K562 (cell line): ENCODE data around the gene B4GALNT3. TPM values are rescaled to one million over a fixed set of nuclear protein-coding genes. Genes with fewer than 3 reads are reported as not detected.
A peak's percentile ranks its signal among the peaks of the same experiment; 100 is the strongest.

Experiments used
- ATAC-seq: fragments of 200-7000 bp; cut with Tn5 transposase; 3 replicates; pipeline ENCODE4 v1.9.1; 2020; ENCODE audit warnings: moderate library complexity
- BruUV-seq: library from RNA; stranded (reverse); fragments of 400-500 nt; replicated peaks from 2 replicates; lab custom pipeline; 2021; lab: Mats Ljungman, UMichigan
- CTCF ChIA-PET: fragments of 300-600 bp; formaldehyde crosslinking; extraction: SDS; loops from one replicate; lab custom pipeline; 2021; ENCODE audit warnings: low intra/inter-chr PET ratio; lab: Yijun Ruan, JAX
- POLR2A ChIA-PET: fragments of 300-600, 350-650 bp; sonication (Branson Sonifier 250); formaldehyde crosslinking; extraction: SDS; loops from one replicate; lab custom pipeline; 2021; ENCODE audit warnings: antibody characterized with exemption, inconsistent platforms; lab: Yijun Ruan, JAX
- DNase-seq, 4 experiments: peaks; one replicate each; pipeline versions ENCODE4 v3.0.0 to v3.0.0-alpha.2; 2011 to 2018; ENCODE audit warnings: low spot score in 3 of 4, mixed read lengths in 3 of 4; ENCODE audit errors: extremely low read depth in 1 of 4
- FAIRE-seq: peaks from 2 replicates; lab custom pipeline; 2011; peaks lifted over from hg19 to GRCh38; lab: Jason Lieb, UNC
- H2AFZ ChIP-seq: 2 replicates; pipeline ENCODE4 v1.6.0; 2011; ENCODE audit warnings: low read depth, low read length, control low read depth, inconsistent platforms
- H3K27ac ChIP-seq: fragments of 200-600 bp; 3 replicates; pipeline ENCODE4 v1.8.0; 2011; ENCODE audit warnings: low read depth, mild to moderate bottlenecking, control low read depth, inconsistent platforms, low read length, moderate library complexity, mixed read lengths; ENCODE audit errors: extremely low read depth
- H3K27me3 ChIP-seq, 2 experiments: fragments of 300-600 bp in 1 of 2; 2 replicates in 1 of 2; 3 replicates in 1 of 2; pipeline versions ENCODE4 v1.6.0 to v1.8.0; 2011; ENCODE audit warnings: inconsistent platforms in 2 of 2, low read length in 2 of 2, mild to moderate bottlenecking in 1 of 2, mixed read lengths in 1 of 2, moderate library complexity in 1 of 2; ENCODE audit not compliant: control insufficient read depth in 2 of 2, insufficient read depth in 2 of 2
- H3K36me3 ChIP-seq: fragments of 300-600 bp; 3 replicates; pipeline ENCODE4 v1.8.0; 2011; ENCODE audit warnings: mild to moderate bottlenecking, low read length, inconsistent platforms; ENCODE audit not compliant: control insufficient read depth, insufficient read depth
- H3K4me1 ChIP-seq, 2 experiments: fragments of 200-600 bp in 1 of 2; replicated peaks in 1 of 2; 2 replicates in 1 of 2; 3 replicates in 1 of 2; pipeline versions ENCODE4 v1.5.1 to v1.8.0; 2011; ENCODE audit warnings: inconsistent platforms in 2 of 2, low read length in 2 of 2, mild to moderate bottlenecking in 1 of 2, mixed read lengths in 1 of 2, moderate library complexity in 1 of 2; ENCODE audit not compliant: control insufficient read depth in 2 of 2, insufficient read depth in 2 of 2
- H3K4me2 ChIP-seq: 2 replicates; pipeline ENCODE4 v1.6.1; 2011; ENCODE audit warnings: low read length, control low read depth, inconsistent platforms, mixed read lengths; ENCODE audit not compliant: insufficient read depth
- H3K4me3 ChIP-seq: fragments of 200-600 bp; sonication (generic), shearing (Covaris generic); 2 replicates; pipeline ENCODE4 v1.5.1; 2016; ENCODE audit warnings: control low read depth, inconsistent platforms
- H3K79me2 ChIP-seq: fragments of 200-600 bp; 3 replicates; pipeline ENCODE4 v1.8.0; 2011; ENCODE audit warnings: low read length, inconsistent platforms; ENCODE audit not compliant: control insufficient read depth, insufficient read depth
- H3K9ac ChIP-seq, 2 experiments: 2 replicates each; pipeline versions ENCODE4 v1.6.0 to v1.6.1; 2011; ENCODE audit warnings: low read depth in 2 of 2, low read length in 2 of 2, control low read depth in 1 of 2, inconsistent platforms in 1 of 2, mild to moderate bottlenecking in 1 of 2, mixed read lengths in 1 of 2; ENCODE audit not compliant: insufficient read depth in 1 of 2
- H3K9me1 ChIP-seq: one replicate; pipeline ENCODE4 v1.6.0; 2011; ENCODE audit warnings: inconsistent platforms, mild to moderate bottlenecking, low read length, moderate library complexity; ENCODE audit not compliant: control insufficient read depth, insufficient read depth
- H3K9me3 ChIP-seq: replicated peaks from 2 replicates; pipeline ENCODE4 v1.5.1; 2011; ENCODE audit warnings: low read depth, low read length, inconsistent platforms; ENCODE audit not compliant: control insufficient read depth, insufficient read depth
- H4K20me1 ChIP-seq: replicated peaks from 2 replicates; pipeline ENCODE4 v1.6.1; 2011; ENCODE audit warnings: low read length, inconsistent platforms, mixed read lengths; ENCODE audit not compliant: control insufficient read depth, insufficient read depth
- SMAD4 ChIP-seq: fragments of 250-450 bp; sonication (Bioruptor Pico); conservative IDR thresholded peaks from 2 replicates; pipeline ENCODE4 v1.8.0; 2021; ENCODE audit warnings: inconsistent platforms, mild to moderate bottlenecking, moderate library complexity
- TRIM28 ChIP-seq: fragments of 450-650 bp; IDR thresholded peaks from 2 replicates; pipeline ENCODE4 v1.6.1; 2017
- WGBS: fragments of 100-300 bp; shearing (Covaris generic); methylation state at CpG from one replicate; pipeline ENCODE4 v1.1.6; 2016; ENCODE audit warnings: low coverage, mixed read lengths; ENCODE audit not compliant: insufficient coverage; ENCODE audit errors: missing lambda C conversion rate; 5-methylcytosine and 5-hydroxymethylcytosine counted together
- in situ Hi-C: fragments of 300-500 bp; cut with MboI; formaldehyde crosslinking; loops from 4 replicates; pipeline ENCODE4 v1.15.0; 2018; ENCODE audit warnings: inconsistent platforms, mixed read lengths
- intact Hi-C: fragments of 100-400 bp; cut with micrococcal nuclease; formaldehyde crosslinking; loops from 2 replicates; pipeline ENCODE4 v1.14.2; 2022
- polyA plus RNA-seq, 8 experiments: library from polyadenylated mRNA; depleted of rRNA in 4 of 8; stranded (reverse) in 5 of 8; unstranded in 3 of 8; fragments of >200 nt; fragmentation: Nextera tagmentation in 2 of 8; fragmentation: Illumina TruSeq in 1 of 8; extraction: Ambion mirVana in 2 of 8; extraction: Trizol in 1 of 8; gene quantifications; 2 replicates each; pipeline versions ENCODE4 v1.2.1 to v1.2.3, GENCODE V29; 2011 to 2014; ENCODE audit warnings: inconsistent platforms in 1 of 8, missing spikeins in 1 of 8
- total RNA-seq, 7 experiments: library from RNA; depleted of rRNA in 6 of 7; stranded (reverse); fragments of >200 nt in 6 of 7; fragmentation: Illumina TruSeq in 2 of 7; extraction: Trizol in 2 of 7; gene quantifications; 2 replicates each; pipeline versions ENCODE4 v1.2.1 to v1.2.3, GENCODE V29; 2011 to 2021; ENCODE audit warnings: low replicate concordance in 1 of 7
- TF ChIP-seq, protein P1 (sequence below): fragments of 450-650 bp; IDR thresholded peaks from 2 replicates; pipeline ENCODE4 v1.6.1; 2016; ENCODE audit warnings: borderline replicate concordance

The B4GALNT3 gene
- total and polyA plus RNA-seq, 9 of the 15 experiments (the other 6 are each of a cell fraction or from before 2014, with no cell fraction given), result 0.04 to 0.36 (median 0.10) TPM; not detected in 6

DNA sequence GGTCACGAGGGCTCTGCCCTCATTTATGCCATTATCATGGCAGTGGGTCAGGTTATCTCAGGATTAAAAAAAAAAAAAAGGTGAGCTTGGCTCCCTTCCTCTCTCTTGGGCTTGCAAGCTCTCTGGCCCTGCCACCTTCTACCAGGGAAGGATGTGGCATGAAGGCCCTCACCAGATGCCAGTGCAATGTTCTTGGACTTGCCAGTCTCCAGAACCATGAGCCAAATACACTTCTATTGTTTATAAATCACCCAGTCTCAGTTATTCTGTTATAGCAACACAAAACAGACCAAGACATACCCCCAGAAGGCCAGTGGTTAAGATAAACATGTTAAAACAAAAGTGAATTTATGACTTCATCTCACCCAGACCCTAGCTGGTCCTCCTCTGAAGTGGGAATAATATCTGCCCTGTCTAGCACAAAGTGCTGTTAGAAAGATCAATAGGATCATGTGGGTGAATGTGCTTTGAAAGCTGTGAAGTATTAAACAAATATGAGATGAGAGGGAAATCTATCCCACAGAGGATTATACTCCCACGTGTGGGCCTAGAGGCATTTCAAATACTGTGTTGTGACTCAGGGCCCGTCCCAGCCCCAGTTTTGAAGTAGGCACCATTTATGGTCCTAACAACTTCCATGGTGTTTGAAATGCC lies 114.9 kb downstream of the B4GALNT3 start:
- no peaks in the 10 kb centered on the region for H4K20me1 ChIP-seq
- no peak overlapping the region for H3K4me3 ChIP-seq
- H3K9me3 ChIP-seq, result no peaks in the 10 kb centered on the region
- no peaks in the 10 kb centered on the region for H3K79me2 ChIP-seq
- BruUV-seq, result no TSS peak
- no peak for ATAC-seq
- DNase-seq, result no peak
- H3K9me1 ChIP-seq, result no peaks in the 10 kb centered on the region
- 62% methylated on average over 3 of the region's 3 CpGs for WGBS
- ChIA-PET CTCF (no interaction called here), POLR2A (interaction anchor here (0.6 to 1.9 kb wide), 4 partner anchors 17 to 473 kb away, joined by 3 to 16 read pairs (median 3); partner anchors contain the start of gene NINJ2)
- no peak overlapping the region for H3K27ac ChIP-seq
- no peaks in the 10 kb centered on the region for H3K27me3 ChIP-seq
- H3K4me1 ChIP-seq, result peaks cover 42 to 57% of the 10 kb centered on the region in 2 experiments; a peak in 4 of 5 replicates
- H3K9ac ChIP-seq, result no peak overlapping the region
- no peak for TF ChIP-seq SMAD4 (CRISPR knock-in tag)
- TF ChIP-seq TRIM28, result no peak
- TF ChIP-seq, protein P1, sequence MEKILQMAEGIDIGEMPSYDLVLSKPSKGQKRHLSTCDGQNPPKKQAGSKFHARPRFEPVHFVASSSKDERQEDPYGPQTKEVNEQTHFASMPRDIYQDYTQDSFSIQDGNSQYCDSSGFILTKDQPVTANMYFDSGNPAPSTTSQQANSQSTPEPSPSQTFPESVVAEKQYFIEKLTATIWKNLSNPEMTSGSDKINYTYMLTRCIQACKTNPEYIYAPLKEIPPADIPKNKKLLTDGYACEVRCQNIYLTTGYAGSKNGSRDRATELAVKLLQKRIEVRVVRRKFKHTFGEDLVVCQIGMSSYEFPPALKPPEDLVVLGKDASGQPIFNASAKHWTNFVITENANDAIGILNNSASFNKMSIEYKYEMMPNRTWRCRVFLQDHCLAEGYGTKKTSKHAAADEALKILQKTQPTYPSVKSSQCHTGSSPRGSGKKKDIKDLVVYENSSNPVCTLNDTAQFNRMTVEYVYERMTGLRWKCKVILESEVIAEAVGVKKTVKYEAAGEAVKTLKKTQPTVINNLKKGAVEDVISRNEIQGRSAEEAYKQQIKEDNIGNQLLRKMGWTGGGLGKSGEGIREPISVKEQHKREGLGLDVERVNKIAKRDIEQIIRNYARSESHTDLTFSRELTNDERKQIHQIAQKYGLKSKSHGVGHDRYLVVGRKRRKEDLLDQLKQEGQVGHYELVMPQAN, result no peak
- intact Hi-C loops, result loop anchor here (5.0 to 10.0 kb wide), 6 partner anchors 38 to 1030 kb away; partner anchors contain the start of gene RAD52
- H3K4me2 ChIP-seq, result no peak overlapping the region
- H2AFZ ChIP-seq, result peak overlapping the region; percentile 99; the same call in 1 of the 2 replicates
- H3K36me3 ChIP-seq, result no peaks in the 10 kb centered on the region
- in situ Hi-C loops, result loop anchor here (5.0 to 25.0 kb wide), 3 partner anchors 178 to 1013 kb away; partner anchors contain the start of genes FBXL14, RAD52 and WNK1
- no peak for FAIRE-seq
